ENCODE measurements around the gene MYO6. TPM values are rescaled to one million over a fixed set of nuclear protein-coding genes. Genes with fewer than 3 reads are reported as not detected.

The MYO6 gene
- total and polyA plus RNA-seq, 2 experiments from 2014 or later = 39.8 to 71.1 TPM

DNA sequence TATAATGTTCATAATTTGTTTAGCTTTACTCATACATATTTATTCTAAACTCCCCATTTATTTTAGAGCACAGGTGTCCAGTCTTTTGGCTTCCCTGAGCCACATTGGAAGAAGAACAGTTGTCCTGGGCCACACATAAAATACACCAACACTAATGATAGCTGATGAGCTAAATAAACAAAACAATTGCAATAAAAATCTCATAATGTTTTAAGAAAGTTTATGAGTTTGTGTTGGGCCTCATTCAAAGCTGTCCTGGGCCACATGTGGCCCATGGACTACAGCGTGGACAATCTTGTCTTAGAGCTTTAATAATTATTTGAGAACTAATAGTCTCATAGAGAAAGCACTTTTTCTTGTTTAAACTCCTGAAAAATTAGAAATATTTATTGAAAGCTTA is 131.3 kb downstream of the MYO6 start:
- Histone ChIP-seq H3K79me2 (no peaks in the 10 kb centered on the region), H3K27ac (no peak overlapping the region), H3K27me3 (no peaks in the 10 kb centered on the region), H3K4me1 (ENCODE audit: insufficient read depth) (no peaks in the 10 kb centered on the region), H3K9me3 (ENCODE audit: low read depth) (no peaks in the 10 kb centered on the region), H3K9me2 (replicated peaks; ENCODE audit: insufficient read depth) (no peaks in the 10 kb centered on the region), H4K20me1 (ENCODE audit: insufficient read depth, poor library complexity, severe bottlenecking) (no peaks in the 10 kb centered on the region), H3K36me3 (replicated peaks; ENCODE audit: insufficient read depth, low read depth) (no peaks in the 10 kb centered on the region), H2AFZ (no peak overlapping the region), H3K4me3 (no peak overlapping the region), H3K4me2 (no peak overlapping the region)
- TF ChIP-seq EZH2phosphoT487 (IDR thresholded peaks at IDR 0.05; ENCODE audit: low read depth, severe bottlenecking, unreplicated experiment) (no peak), EZH2 (IDR thresholded peaks at IDR 0.05; ENCODE audit: borderline replicate concordance) (no peak)
- TF ChIP-seq, protein P1, sequence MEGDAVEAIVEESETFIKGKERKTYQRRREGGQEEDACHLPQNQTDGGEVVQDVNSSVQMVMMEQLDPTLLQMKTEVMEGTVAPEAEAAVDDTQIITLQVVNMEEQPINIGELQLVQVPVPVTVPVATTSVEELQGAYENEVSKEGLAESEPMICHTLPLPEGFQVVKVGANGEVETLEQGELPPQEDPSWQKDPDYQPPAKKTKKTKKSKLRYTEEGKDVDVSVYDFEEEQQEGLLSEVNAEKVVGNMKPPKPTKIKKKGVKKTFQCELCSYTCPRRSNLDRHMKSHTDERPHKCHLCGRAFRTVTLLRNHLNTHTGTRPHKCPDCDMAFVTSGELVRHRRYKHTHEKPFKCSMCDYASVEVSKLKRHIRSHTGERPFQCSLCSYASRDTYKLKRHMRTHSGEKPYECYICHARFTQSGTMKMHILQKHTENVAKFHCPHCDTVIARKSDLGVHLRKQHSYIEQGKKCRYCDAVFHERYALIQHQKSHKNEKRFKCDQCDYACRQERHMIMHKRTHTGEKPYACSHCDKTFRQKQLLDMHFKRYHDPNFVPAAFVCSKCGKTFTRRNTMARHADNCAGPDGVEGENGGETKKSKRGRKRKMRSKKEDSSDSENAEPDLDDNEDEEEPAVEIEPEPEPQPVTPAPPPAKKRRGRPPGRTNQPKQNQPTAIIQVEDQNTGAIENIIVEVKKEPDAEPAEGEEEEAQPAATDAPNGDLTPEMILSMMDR (IDR thresholded peaks at IDR 0.05; ENCODE audit: poor library complexity) = no peak
- WGBS (ENCODE audit: low lambda C conversion rate, missing lambda C conversion rate) = 97% methylated on average over 1 of the region's 1 CpG
- no peak for DNase-seq (ENCODE audit: low spot score)

DNA sequence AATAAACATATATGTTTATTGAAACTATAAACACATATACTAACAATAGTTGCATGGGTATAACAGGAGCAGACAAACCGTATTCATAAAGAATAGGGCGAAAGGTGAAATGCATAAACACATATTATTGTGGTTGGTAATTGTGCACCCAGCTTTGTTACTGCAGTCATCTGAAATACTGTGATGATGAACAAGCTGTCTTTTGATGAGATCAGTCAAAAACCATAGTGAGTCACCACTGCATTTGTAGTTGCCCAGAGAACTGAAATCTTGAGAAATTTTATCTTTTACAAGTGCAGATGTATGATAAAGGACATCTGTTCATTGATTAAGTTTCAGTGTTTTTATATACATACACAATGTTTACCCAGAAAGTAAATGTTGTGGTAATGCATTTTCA is 133.7 kb downstream of the MYO6 start:
- H3K27ac ChIP-seq = no peak overlapping the region
- no peak for DNase-seq (ENCODE audit: low spot score)
- H3K9me2 ChIP-seq (replicated peaks; ENCODE audit: insufficient read depth) = no peaks in the 10 kb centered on the region
- TF ChIP-seq, protein P1 (IDR thresholded peaks at IDR 0.05; ENCODE audit: poor library complexity) = no peak
- TF ChIP-seq EZH2 (IDR thresholded peaks at IDR 0.05; ENCODE audit: borderline replicate concordance) = no peak
- TF ChIP-seq EZH2phosphoT487 (IDR thresholded peaks at IDR 0.05; ENCODE audit: low read depth, severe bottlenecking, unreplicated experiment) = no peak
- peaks cover 5% of the 10 kb centered on the region for H3K36me3 ChIP-seq (replicated peaks; ENCODE audit: insufficient read depth, low read depth)
- H3K4me1 ChIP-seq (ENCODE audit: insufficient read depth) = no peaks in the 10 kb centered on the region
- no peaks in the 10 kb centered on the region for H4K20me1 ChIP-seq (ENCODE audit: insufficient read depth, poor library complexity, severe bottlenecking)
- H2AFZ ChIP-seq = no peak overlapping the region
- H3K4me3 ChIP-seq = no peak overlapping the region
- WGBS (ENCODE audit: low lambda C conversion rate, missing lambda C conversion rate) = 61% methylated on average over 2 of the region's 2 CpGs
- H3K27me3 ChIP-seq = no peaks in the 10 kb centered on the region
- H3K79me2 ChIP-seq = no peaks in the 10 kb centered on the region
- H3K9me3 ChIP-seq (ENCODE audit: low read depth) = no peaks in the 10 kb centered on the region
- no peak overlapping the region for H3K4me2 ChIP-seq

GRCh38 chr6:75884822-75885221 is 135.8 kb downstream of the MYO6 start:
- H3K36me3 ChIP-seq (replicated peaks; ENCODE audit: insufficient read depth, low read depth) = peaks cover 5% of the 10 kb centered on the region
- H3K4me3 ChIP-seq = no peak overlapping the region
- no peaks in the 10 kb centered on the region for H4K20me1 ChIP-seq (ENCODE audit: insufficient read depth, poor library complexity, severe bottlenecking)
- H3K79me2 ChIP-seq = no peaks in the 10 kb centered on the region
- no peaks in the 10 kb centered on the region for H3K9me2 ChIP-seq (replicated peaks; ENCODE audit: insufficient read depth)
- WGBS (ENCODE audit: low lambda C conversion rate, missing lambda C conversion rate) = 81% methylated on average over 2 of the region's 2 CpGs
- no peaks in the 10 kb centered on the region for H3K9me3 ChIP-seq (ENCODE audit: low read depth)
- no peak for DNase-seq (ENCODE audit: low spot score)
- no peaks in the 10 kb centered on the region for H3K27me3 ChIP-seq
- H2AFZ ChIP-seq = no peak overlapping the region
- H3K4me2 ChIP-seq = no peak overlapping the region
- no peaks in the 10 kb centered on the region for H3K4me1 ChIP-seq (ENCODE audit: insufficient read depth)
- TF ChIP-seq EZH2 (IDR thresholded peaks at IDR 0.05; ENCODE audit: borderline replicate concordance) (no peak), EZH2phosphoT487 (IDR thresholded peaks at IDR 0.05; ENCODE audit: low read depth, severe bottlenecking, unreplicated experiment) (no peak)
- TF ChIP-seq, protein P1 (IDR thresholded peaks at IDR 0.05; ENCODE audit: poor library complexity) = no peak
- H3K27ac ChIP-seq = no peak overlapping the region

DNA sequence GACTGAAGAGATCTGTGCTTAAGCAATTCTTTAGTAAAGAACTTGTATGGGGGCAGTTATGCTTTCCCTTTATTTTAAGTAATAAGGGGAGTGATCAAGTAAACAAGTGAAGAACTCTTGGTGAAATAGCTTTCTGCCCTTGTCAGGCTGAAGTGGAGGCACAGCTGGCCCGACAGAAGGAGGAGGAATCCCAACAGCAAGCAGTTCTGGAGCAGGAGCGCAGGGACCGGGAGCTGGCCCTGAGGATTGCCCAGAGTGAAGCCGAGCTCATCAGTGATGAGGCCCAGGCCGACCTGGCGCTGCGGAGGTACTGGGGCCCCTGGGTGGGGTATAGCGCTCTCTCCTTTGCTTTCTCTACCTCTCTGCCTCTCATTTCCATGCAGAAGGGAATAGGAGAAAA is 143.3 kb downstream of the MYO6 start:
- WGBS (ENCODE audit: low lambda C conversion rate, missing lambda C conversion rate) = 86% methylated on average over 8 of the region's 8 CpGs
- Histone ChIP-seq H4K20me1 (ENCODE audit: insufficient read depth, poor library complexity, severe bottlenecking) (no peaks in the 10 kb centered on the region), H3K79me2 (no peaks in the 10 kb centered on the region), H3K4me3 (no peak overlapping the region), H3K27ac (no peak overlapping the region), H3K27me3 (no peaks in the 10 kb centered on the region), H3K9me2 (replicated peaks; ENCODE audit: insufficient read depth) (no peaks in the 10 kb centered on the region), H2AFZ (no peak overlapping the region), H3K4me1 (ENCODE audit: insufficient read depth) (no peaks in the 10 kb centered on the region), H3K36me3 (replicated peaks; ENCODE audit: insufficient read depth, low read depth) (no peaks in the 10 kb centered on the region), H3K9me3 (ENCODE audit: low read depth) (no peaks in the 10 kb centered on the region), H3K4me2 (no peak overlapping the region)
- no peak for TF ChIP-seq EZH2 (IDR thresholded peaks at IDR 0.05; ENCODE audit: borderline replicate concordance)
- TF ChIP-seq, protein P1 (IDR thresholded peaks at IDR 0.05; ENCODE audit: poor library complexity) = no peak
- no peak for TF ChIP-seq EZH2phosphoT487 (IDR thresholded peaks at IDR 0.05; ENCODE audit: low read depth, severe bottlenecking, unreplicated experiment)
- no peak for DNase-seq (ENCODE audit: low spot score)
